ENCODE data around the gene PFDN6.
"Not testable (repeated sequence)": the region's sequence is repeated elsewhere in the genome, so short reads cannot be mapped to it uniquely, and the experiment has no call there.

The PFDN6 gene

GRCh38 chr6:33279257-33279695 lies 10.1 kb upstream of the PFDN6 start:
- TF ChIP-seq CTCF (IDR thresholded peaks at IDR 0.05; ENCODE audit: poor library complexity, severe bottlenecking), result no peak
- DNase-seq (ENCODE audit: low spot score) (no peak), ATAC-seq (ENCODE audit: low read depth) (no peak)
- Histone ChIP-seq H3K4me1 (ENCODE audit: insufficient read depth, poor library complexity, severe bottlenecking) (peaks cover 23% of the 10 kb centered on the region), H3K36me3 (ENCODE audit: low read depth) (peaks cover 54% of the 10 kb centered on the region), H3K4me3 (ENCODE audit: severe bottlenecking) (no peak overlapping the region), H3K9me3 (ENCODE audit: severe bottlenecking) (no peaks in the 10 kb centered on the region), H3K27ac (ENCODE audit: poor library complexity, severe bottlenecking) (no peak overlapping the region), H3K27me3 (ENCODE audit: insufficient read depth, poor library complexity, severe bottlenecking) (no peaks in the 10 kb centered on the region)

- H3K4me1 ChIP-seq (ENCODE audit: insufficient read depth, poor library complexity, severe bottlenecking), result peaks cover 15% of the 10 kb centered on the region
- no peaks in the 10 kb centered on the region for H3K27me3 ChIP-seq (ENCODE audit: insufficient read depth, poor library complexity, severe bottlenecking)
- H3K9me3 ChIP-seq (ENCODE audit: severe bottlenecking), result no peaks in the 10 kb centered on the region
- peaks cover 54% of the 10 kb centered on the region for H3K36me3 ChIP-seq (ENCODE audit: low read depth)
- DNase-seq (ENCODE audit: low spot score) (no peak), ATAC-seq (ENCODE audit: low read depth) (peak; percentile 63)
- H3K4me3 ChIP-seq (ENCODE audit: severe bottlenecking), result no peak overlapping the region
- H3K27ac ChIP-seq (ENCODE audit: poor library complexity, severe bottlenecking), result no peak overlapping the region
- peak; percentile 57 for TF ChIP-seq CTCF (IDR thresholded peaks at IDR 0.05; ENCODE audit: poor library complexity, severe bottlenecking)
Measured at GRCh38 chr6:33279971-33280511, 9.4 kb upstream of the PFDN6 start.

DNA sequence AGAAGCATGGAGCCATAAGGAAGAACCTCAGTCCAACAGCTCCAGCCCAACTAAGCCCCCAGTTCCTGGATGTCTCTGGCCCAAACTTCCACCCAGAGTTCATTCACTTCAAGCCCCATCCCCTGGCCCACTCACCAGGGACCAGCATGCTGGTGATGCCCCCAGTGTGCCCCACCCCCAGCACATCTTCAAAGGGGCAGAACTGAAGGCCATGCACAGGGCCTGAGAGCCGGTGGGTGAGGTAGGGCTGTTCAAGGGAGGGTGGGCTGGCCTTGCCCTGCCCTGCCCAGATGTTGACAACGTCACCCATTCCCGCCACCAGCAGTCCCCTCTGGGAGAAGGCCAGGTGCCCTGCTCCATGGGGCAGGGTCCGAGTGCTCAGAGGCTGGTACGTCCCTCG lies 8.9 kb upstream of the PFDN6 start:
- DNase-seq (ENCODE audit: low spot score) (no peak), ATAC-seq (ENCODE audit: low read depth) (no peak)
- H3K27me3 ChIP-seq (ENCODE audit: insufficient read depth, poor library complexity, severe bottlenecking), result no peaks in the 10 kb centered on the region
- no peak overlapping the region for H3K27ac ChIP-seq (ENCODE audit: poor library complexity, severe bottlenecking)
- no peak for TF ChIP-seq CTCF (IDR thresholded peaks at IDR 0.05; ENCODE audit: poor library complexity, severe bottlenecking)
- H3K4me1 ChIP-seq (ENCODE audit: insufficient read depth, poor library complexity, severe bottlenecking), result peaks cover 10% of the 10 kb centered on the region
- H3K9me3 ChIP-seq (ENCODE audit: severe bottlenecking), result no peaks in the 10 kb centered on the region
- peaks cover 54% of the 10 kb centered on the region for H3K36me3 ChIP-seq (ENCODE audit: low read depth)
- H3K4me3 ChIP-seq (ENCODE audit: severe bottlenecking), result no peak overlapping the region

GRCh38 chr6:33285214-33285613 lies 4.2 kb upstream of the PFDN6 start:
- H3K4me3 ChIP-seq (ENCODE audit: severe bottlenecking); ATAC-seq (ENCODE audit: low read depth); H3K27me3 ChIP-seq (ENCODE audit: insufficient read depth, poor library complexity, severe bottlenecking); H3K27ac ChIP-seq (ENCODE audit: poor library complexity, severe bottlenecking); DNase-seq (ENCODE audit: low spot score); H3K9me3 ChIP-seq (ENCODE audit: severe bottlenecking); H3K4me1 ChIP-seq (ENCODE audit: insufficient read depth, poor library complexity, severe bottlenecking): not testable (repeated sequence)
- H3K36me3 ChIP-seq (ENCODE audit: low read depth), result peaks cover 61% of the 10 kb centered on the region

DNA sequence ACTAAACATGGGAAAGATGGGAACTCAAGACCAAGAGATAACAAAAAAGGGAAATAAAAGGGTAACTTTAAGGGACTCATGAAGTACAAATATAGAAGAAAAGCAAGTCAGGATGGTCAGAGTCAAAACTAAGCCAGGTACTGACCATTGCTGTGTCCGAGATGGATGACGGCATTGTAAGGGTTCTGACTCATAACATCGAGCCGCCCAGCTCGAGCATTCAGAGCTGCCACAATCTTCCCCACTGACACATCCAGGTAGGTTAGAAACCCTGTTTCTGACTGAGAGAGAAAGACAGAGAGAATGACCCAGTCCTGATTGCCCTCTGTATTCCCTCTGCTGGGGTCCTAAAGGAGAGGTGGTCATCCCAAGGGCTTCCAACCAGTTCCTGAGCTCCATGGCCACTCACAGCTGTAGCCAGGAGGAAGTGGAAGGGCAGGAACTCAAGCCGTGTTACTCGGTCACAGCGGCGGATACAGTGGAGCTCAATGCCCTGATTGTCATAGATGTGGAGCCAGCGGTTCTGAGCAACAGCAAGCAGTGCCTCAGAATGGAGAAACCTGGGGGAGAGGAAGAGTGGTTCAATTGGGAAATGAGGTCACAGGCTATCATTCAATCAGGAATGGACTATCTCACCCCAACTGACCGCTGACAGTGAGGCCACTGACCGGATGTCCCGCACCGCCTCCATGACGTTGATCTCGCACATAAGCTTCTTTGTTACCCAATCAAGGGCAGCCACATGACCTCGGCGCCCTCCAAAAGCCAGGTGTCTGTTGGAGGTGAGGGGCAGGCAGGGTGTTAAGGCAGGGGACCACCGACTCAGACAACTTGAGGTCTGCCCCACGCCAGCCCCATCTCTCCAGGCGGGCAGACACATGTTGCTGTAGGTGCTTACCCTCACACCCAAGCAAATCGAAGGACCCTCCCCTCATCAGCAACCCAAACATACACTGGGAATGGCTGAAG lies 2.2 kb upstream of the PFDN6 start:
- no peaks in the 10 kb centered on the region for H3K4me1 ChIP-seq (ENCODE audit: insufficient read depth, poor library complexity, severe bottlenecking)
- DNase-seq (ENCODE audit: low spot score) (no peak), ATAC-seq (ENCODE audit: low read depth) (no peak)
- no peak for TF ChIP-seq CTCF (IDR thresholded peaks at IDR 0.05; ENCODE audit: poor library complexity, severe bottlenecking)
- H3K27ac ChIP-seq (ENCODE audit: poor library complexity, severe bottlenecking), result no peak overlapping the region
- H3K27me3 ChIP-seq (ENCODE audit: insufficient read depth, poor library complexity, severe bottlenecking), result no peaks in the 10 kb centered on the region
- no peak overlapping the region for H3K4me3 ChIP-seq (ENCODE audit: severe bottlenecking)
- peaks cover 70% of the 10 kb centered on the region for H3K36me3 ChIP-seq (ENCODE audit: low read depth)
- H3K9me3 ChIP-seq (ENCODE audit: severe bottlenecking), result no peaks in the 10 kb centered on the region
